DMS 273 (cell line): ENCODE results near the gene LRRC73.

Experiments used
- DNase-seq: peaks from one replicate; lab custom pipeline; 2025; ENCODE audit not compliant: unreplicated experiment; lab: John Stamatoyannopoulos, UW

Gene LRRC73

GRCh38 chr6:43493833-43494232 is 16.3 kb downstream of the LRRC73 start:
- DNase-seq = no peak

DNA sequence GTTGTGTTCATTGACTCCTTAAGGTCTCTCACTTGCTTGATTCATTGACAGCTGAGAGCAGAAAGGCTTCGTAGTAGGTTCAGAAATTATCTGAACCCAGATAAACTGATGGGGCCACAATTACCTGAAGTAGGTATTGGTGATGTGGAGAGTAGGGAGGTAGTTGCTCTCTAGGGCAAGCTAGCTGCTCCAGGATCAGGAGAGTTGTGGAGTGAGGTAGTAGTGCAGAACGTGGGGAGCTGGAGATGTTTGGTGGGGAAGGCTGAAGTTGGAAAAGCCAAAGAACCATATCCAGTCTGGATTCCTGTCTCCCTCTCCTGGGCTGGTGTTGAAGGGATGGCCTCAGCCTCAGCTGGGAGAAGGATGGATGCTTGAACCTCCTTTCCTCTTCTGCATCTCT is 16.9 kb downstream of the LRRC73 start:
- no peak for DNase-seq

DNA sequence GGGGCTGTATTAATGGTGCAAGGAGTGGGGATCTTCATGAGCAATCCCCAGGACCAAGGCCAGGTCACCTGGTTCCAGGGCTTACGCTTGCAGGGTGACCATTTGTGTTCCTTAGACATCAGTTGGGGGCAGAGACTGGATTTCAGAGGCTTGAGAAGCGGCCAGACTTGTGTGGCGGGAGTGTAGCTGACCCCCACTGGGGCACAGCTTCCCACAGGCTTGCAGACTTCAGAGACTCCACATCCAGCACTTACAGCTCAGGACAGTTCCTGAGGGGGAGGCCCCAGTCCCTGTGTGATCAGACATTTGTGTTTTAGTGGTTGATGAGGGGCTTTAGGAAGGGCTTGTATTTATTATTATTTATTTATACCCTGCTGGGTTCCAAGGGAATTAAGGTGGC is 17.5 kb downstream of the LRRC73 start:
- no peak for DNase-seq

DNA sequence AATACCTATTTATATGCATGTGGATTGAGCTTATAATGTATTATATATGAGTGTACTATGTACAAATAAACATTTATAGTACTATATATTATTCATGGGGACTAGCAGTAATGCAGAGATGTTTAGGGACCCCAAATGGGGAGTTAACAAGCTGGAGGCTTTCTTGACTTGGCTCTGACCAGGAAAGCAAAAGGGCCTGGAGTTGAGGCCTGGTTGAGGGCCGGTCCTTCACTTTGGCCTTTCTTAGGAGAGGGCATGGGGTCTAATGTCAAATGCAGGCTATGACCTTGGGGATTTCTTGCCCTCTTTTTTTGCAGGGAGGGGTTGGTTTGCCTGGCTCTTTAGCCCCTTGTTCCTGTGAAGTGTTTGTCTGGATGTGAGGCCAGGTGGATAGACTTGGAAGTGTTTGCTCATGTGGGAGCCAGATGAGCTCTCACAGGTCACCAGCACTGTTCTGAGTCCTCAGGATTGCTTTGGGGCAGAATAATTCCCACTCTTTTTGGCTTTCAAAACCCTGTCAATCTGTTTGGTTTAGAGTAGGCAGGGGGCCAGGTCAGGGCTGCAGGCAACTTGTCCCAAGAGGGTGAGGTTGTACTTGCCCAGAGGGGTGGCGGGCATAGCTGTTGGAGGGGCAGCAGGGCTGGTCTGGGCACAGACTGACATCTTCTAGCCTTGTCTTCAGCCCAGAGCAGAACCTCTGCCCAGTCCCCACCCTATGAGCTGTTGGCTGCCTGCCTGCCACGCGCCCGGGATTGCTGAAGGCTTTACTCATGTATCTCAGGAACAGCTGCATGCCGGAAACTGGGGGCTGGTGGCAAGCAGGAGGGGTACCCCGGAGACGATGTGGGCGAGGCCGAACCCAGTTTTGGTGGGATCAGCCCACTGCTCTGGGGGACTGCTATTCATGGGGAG is 18.1 kb downstream of the LRRC73 start:
- peak; percentile 74 for DNase-seq

- DNase-seq = no peak
Observed at GRCh38 chr6:43490523-43490939, 19.6 kb downstream of the LRRC73 start.

GRCh38 chr6:43489277-43490072 is 20.7 kb downstream of the LRRC73 start:
- peak; percentile 30 for DNase-seq

DNA sequence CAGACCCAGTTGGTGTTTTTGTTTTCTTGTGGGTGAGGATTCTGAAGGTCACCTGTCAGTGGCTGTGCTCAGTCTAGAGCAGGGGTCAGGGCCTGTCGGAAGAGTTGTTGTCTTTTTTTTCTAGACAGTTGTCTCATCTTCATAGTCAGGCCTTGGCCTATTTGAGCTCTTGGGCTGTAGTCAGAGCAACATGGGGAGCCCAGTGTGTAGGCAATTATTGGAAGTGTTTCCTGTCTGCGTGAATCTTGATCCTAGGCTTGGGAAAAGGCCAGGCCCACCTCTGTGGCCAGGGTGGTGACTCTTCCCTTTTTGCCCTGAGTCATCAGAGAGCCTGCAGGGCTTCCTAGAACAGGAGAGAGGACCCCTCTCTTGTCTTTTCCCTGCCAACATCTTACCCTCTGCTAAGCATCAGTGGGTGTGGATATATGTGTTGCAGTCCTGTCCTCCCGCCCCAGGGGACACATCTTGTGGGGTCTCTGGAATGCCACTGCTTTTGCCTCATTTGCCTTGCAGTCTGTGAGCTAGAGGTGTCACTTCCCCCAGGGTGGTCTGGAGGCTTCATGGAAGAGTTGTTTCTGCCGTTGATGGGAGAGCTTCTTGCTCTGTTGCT is 21.4 kb downstream of the LRRC73 start:
- no peak for DNase-seq

DNA sequence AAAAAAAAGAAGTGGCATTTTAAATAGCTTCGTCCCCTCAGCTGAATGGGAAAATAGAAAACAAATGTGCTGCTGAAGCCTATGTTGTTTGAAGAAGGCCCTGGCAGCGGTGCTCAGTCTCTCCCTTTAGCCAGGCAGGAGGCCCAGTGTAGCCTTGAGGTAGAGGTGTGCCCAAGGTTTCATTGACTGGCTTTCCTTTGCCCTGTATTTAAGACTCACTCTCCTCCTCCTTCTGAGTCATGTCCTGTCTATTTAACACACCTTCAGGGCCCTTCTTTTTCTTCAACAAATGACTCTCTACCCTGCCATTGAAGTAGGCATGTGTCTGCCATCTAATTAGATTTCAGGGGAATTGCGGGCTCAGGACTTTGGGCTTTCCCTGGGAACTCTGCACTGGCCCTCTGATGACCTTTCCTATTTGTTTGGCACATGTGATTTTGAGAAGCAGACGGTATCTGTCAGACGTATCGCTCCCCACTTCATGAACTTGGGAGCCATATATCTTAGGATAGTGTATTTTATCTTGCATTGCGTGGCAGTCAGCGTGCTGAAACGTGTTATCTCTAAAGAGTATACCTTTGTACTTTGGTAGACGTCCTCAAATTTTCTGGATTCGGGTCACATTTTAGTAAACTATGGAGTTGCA is 28.4 kb downstream of the LRRC73 start:
- DNase-seq = no peak

GRCh38 chr6:43481075-43481474 is 29.1 kb downstream of the LRRC73 start:
- DNase-seq = no peak

- DNase-seq = peak; percentile 84
Observed at GRCh38 chr6:43478008-43478372, 32.2 kb downstream of the LRRC73 start.

GRCh38 chr6:43477235-43478007 is 32.7 kb downstream of the LRRC73 start, which contains the start of gene TJAP1:
Gene TJAP1 (plus strand): TSS chr6:43477570. CDS start chr6:43499002, 21,432 bp downstream.
- peak; percentile 95 for DNase-seq

GRCh38 chr6:43476746-43477145 is 33.4 kb downstream of the LRRC73 start:
- DNase-seq = peak; percentile 30

DNA sequence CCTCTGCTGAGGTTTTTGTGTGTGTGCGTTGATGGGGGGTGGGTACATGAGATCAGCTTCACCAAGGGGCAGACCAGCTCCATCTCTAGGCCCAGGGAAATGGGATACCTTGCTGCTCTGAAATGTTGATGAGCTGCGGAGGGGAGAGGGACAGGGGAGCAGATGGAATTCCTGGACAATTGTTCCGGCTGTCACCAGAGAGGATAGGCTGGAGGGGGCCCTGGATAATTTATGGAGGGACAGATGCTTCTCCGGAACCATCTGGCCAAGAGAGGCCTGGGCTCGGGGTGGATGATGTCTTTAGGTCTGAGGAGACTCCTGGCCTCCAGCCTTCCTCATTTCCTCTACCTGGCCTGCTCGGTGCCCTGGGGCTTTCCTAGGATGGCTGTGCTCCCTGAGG is 34.6 kb downstream of the LRRC73 start:
- DNase-seq = peak; percentile 94

- DNase-seq = no peak
Observed at GRCh38 chr6:43472515-43472914, 37.6 kb downstream of the LRRC73 start.

DNA sequence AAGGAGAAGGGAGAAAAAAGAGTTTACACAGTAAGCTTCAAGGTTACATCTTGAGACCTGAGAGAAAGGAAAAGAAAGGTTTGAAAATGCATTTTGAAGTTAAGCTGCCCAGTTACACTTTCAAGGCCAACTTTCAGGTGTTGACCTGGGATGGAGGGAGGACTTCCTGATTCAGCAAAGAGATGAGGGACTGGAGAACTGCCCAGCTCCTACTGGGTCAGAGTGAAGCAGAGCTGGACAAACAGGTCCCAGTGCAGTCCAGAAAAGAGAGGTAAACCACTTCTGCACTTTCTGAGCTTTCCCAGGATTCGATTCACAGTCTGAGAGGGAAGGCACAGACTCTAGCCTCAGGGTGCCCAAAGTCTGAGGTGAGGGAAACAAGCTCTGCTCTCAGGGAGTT is 38.7 kb downstream of the LRRC73 start:
- DNase-seq = no peak

- DNase-seq = no peak
Observed at GRCh38 chr6:43469947-43470346, 40.2 kb downstream of the LRRC73 start.

GRCh38 chr6:43468748-43469681 is 41.1 kb downstream of the LRRC73 start:
- no peak for DNase-seq

DNA sequence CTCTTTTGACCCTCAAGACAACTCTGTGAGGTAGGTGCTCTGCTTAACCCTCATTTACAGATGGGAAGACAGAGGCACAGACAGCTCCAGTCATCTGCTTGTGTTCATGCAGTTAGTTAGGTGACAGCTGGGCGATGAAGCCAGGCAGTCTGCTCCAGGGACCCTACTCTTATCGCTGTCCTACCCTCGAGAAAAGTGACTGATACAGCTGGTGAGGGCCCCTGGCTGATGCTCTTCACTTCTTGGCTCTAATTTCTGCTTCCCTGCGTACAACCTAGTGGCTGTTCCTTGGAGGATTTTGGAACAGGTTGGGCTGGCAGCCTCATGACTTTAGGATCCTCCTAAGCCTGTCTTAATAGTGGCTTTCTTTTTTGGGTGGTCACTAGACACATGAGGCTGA is 41.9 kb downstream of the LRRC73 start:
- DNase-seq = no peak

DNA sequence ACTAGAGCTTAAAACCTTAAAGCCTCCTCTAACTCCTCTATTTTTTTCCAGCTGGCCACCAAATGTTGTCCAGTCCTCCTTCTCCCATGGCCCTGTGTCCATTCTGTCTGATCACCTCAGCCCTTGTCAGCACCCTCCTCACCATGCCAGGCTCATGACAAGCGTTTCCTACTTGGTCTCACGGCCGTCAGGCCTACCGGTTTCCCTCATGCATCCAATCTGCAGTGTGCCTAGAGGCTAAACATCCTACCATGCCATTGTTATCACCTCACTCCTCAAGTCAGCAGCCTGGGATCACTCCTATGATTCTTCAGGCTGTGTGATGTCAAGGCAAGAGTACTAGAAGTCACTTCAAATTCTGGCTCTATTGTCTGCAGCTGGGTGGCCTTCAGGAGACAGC is 42.4 kb downstream of the LRRC73 start:
- DNase-seq = no peak
